GM12878 (cell line): ENCODE data around the gene IL1RL2. TPM values are rescaled to one million over a fixed set of nuclear protein-coding genes. Genes with fewer than 3 reads are reported as not detected.

Experiments
- ATAC-seq: fragments of 200-7000 bp; cut with Tn5 transposase; 3 replicates; pipeline ENCODE4 v1.9.1; 2020; ENCODE audit warnings: mild to moderate bottlenecking, moderate library complexity
- BruUV-seq: library from RNA; stranded (reverse); fragments of 400-500 nt; replicated peaks from 2 replicates; lab custom pipeline; 2021; lab: Mats Ljungman, UMichigan
- CTCF ChIA-PET: fragments of 300-600 bp; sonication (Branson Sonifier 250); formaldehyde crosslinking; extraction: SDS; loops from one replicate; lab custom pipeline; 2021; ENCODE audit warnings: inconsistent platforms; lab: Yijun Ruan, JAX
- POLR2A ChIA-PET: fragments of 350-600 bp; formaldehyde crosslinking; extraction: SDS; loops from one replicate; lab custom pipeline; 2021; ENCODE audit warnings: inconsistent platforms; lab: Charles Lee
- RAD21 ChIA-PET: fragments of 300-600 bp; sonication (Branson Sonifier 250); formaldehyde crosslinking; loops from one replicate; lab custom pipeline; 2023; ENCODE audit warnings: antibody characterized with exemption; ENCODE audit not compliant: unreplicated experiment; lab: Charles Lee
- SMC1A ChIA-PET: fragments of 300-600 bp; sonication (Branson Sonifier 250); formaldehyde crosslinking; loops from one replicate; lab custom pipeline; 2023; ENCODE audit not compliant: unreplicated experiment, uncharacterized antibody; lab: Charles Lee
- DNase-seq: peaks from one replicate; pipeline ENCODE4 v3.0.0-alpha.2; 2011; ENCODE audit warnings: low read depth, low spot score
- FAIRE-seq: peaks from 3 replicates; lab custom pipeline; 2011; peaks lifted over from hg19 to GRCh38; lab: Jason Lieb, UNC
- H2AFZ ChIP-seq: 2 replicates; pipeline ENCODE4 v1.6.0; 2011; ENCODE audit warnings: low read depth, low read length, control low read depth; ENCODE audit not compliant: control insufficient read depth
- H3K27ac ChIP-seq: 2 replicates; pipeline ENCODE4 v1.5.1; 2011; ENCODE audit warnings: control low read depth; ENCODE audit not compliant: control insufficient read depth, insufficient read depth
- H3K27me3 ChIP-seq, 2 experiments: replicated peaks in 1 of 2; 2 replicates each; pipeline versions ENCODE4 v1.6.0 to v1.6.1; 2011; ENCODE audit warnings: low read length in 1 of 2; ENCODE audit not compliant: control insufficient read depth in 2 of 2, insufficient read depth in 2 of 2
- H3K36me3 ChIP-seq, 2 experiments: 2 replicates each; pipeline ENCODE4 v1.5.1; 2011; ENCODE audit warnings: low read length in 1 of 2; ENCODE audit not compliant: control insufficient read depth in 2 of 2, insufficient read depth in 2 of 2
- H3K4me1 ChIP-seq: 2 replicates; pipeline ENCODE4 v1.6.1; 2011; ENCODE audit warnings: mild to moderate bottlenecking, low read length, moderate library complexity, mixed read lengths; ENCODE audit not compliant: control insufficient read depth, insufficient read depth
- H3K4me2 ChIP-seq: 2 replicates; pipeline ENCODE4 v1.6.0; 2011; ENCODE audit warnings: control low read depth; ENCODE audit not compliant: control insufficient read depth, insufficient read depth
- H3K4me3 ChIP-seq: fragments of 200-600 bp; sonication (generic); 2 replicates; pipeline ENCODE4 v1.5.1; 2016
- H3K79me2 ChIP-seq: 2 replicates; pipeline ENCODE4 v1.6.0; 2011; ENCODE audit warnings: low read length; ENCODE audit not compliant: control insufficient read depth, insufficient read depth
- H3K9ac ChIP-seq: 2 replicates; pipeline ENCODE4 v1.8.0; 2011; ENCODE audit warnings: low read length, control low read depth, mixed read lengths; ENCODE audit not compliant: control insufficient read depth, insufficient read depth
- H3K9me3 ChIP-seq: replicated peaks from 3 replicates; pipeline ENCODE4 v1.5.1; 2011; ENCODE audit warnings: mild to moderate bottlenecking, low read length; ENCODE audit not compliant: control insufficient read depth, insufficient read depth
- H4K20me1 ChIP-seq: 2 replicates; pipeline ENCODE4 v1.6.0; 2011; ENCODE audit not compliant: control insufficient read depth, insufficient read depth
- BCLAF1 ChIP-seq: fragments of 450-650 bp; IDR thresholded peaks from 2 replicates; pipeline ENCODE4 v1.6.1; 2017; ENCODE audit warnings: antibody characterized with exemption, mild to moderate bottlenecking, moderate library complexity
- GATAD2B ChIP-seq: fragments of 450-650 bp; conservative IDR thresholded peaks from 2 replicates; pipeline ENCODE4 v1.6.1; 2017; ENCODE audit warnings: low read depth, mild to moderate bottlenecking, moderate library complexity
- SIN3A ChIP-seq: IDR thresholded peaks from 2 replicates; pipeline ENCODE4 v1.6.1; 2012; ENCODE audit warnings: low read depth, low read length, improper control_type of control experiment
- ZNF384 ChIP-seq: IDR thresholded peaks from 2 replicates; pipeline ENCODE4 v1.6.1; 2012; ENCODE audit warnings: low read depth, mild to moderate bottlenecking, low read length, improper control_type of control experiment, borderline replicate concordance
- WGBS: methylation state at CpG from one replicate; pipeline ENCODE4 v1.1.6; 2016; ENCODE audit warnings: low lambda C conversion rate; ENCODE audit not compliant: insufficient replicate concordance, insufficient coverage; ENCODE audit errors: missing lambda C conversion rate; 5-methylcytosine and 5-hydroxymethylcytosine counted together
- in situ Hi-C: fragments of 300-500 bp; cut with MboI; formaldehyde crosslinking; loops from 9 replicates; pipeline ENCODE4 v1.14.3; 2018; ENCODE audit warnings: mixed read lengths
- intact Hi-C: fragments of 100-400 bp; cut with micrococcal nuclease; formaldehyde crosslinking; loops from one replicate; pipeline ENCODE4 v1.14.2; 2022; ENCODE audit not compliant: unreplicated experiment
- polyA plus RNA-seq, 11 experiments: library from polyadenylated mRNA; depleted of rRNA in 4 of 11; unstranded in 6 of 11; stranded (reverse) in 5 of 11; fragments of >200 nt; fragmentation: Nextera tagmentation in 4 of 11; fragmentation: Illumina TruSeq in 1 of 11; extraction: Ambion mirVana in 4 of 11; extraction: Trizol in 1 of 11; gene quantifications; 1 replicate in 1 of 11; 2 replicates in 10 of 11; pipeline versions ENCODE4 v1.2.1 to v1.2.3, GENCODE V29; 2011 to 2016; ENCODE audit warnings: inconsistent platforms in 2 of 11, missing spikeins in 2 of 11, low read depth in 1 of 11
- total RNA-seq, 4 experiments: library from RNA; depleted of rRNA in 3 of 4; stranded (reverse); fragments of >200 nt in 3 of 4; fragmentation: Illumina TruSeq in 1 of 4; extraction: Trizol in 1 of 4; gene quantifications; 2 replicates each; pipeline versions ENCODE4 v1.2.1 to v1.2.3, GENCODE V29; 2013 to 2021

The IL1RL2 gene
- total and polyA plus RNA-seq, 10 of the 15 experiments (the other 5 are each of a cell fraction or from before 2014, with no cell fraction given) = not detected

- POLR2A ChIA-PET = no interaction called here
- intact Hi-C loops = no loop called here
- WGBS = 27% methylated on average over 1 of the region's 1 CpG
Observed at GRCh38 chr2:102184568-102184967, 2.3 kb upstream of the IL1RL2 start.

More at GRCh38 chr2:102184568-102184967, 2.3 kb upstream of the IL1RL2 start:
- in situ Hi-C loops = no loop called here
- H2AFZ ChIP-seq = no peak overlapping the region
- H3K27me3 ChIP-seq = no peaks in the 10 kb centered on the region; a peak in 2 of 4 replicates
- DNase-seq (no peak), ATAC-seq (no peak), FAIRE-seq (no peak)
- H3K9me3 ChIP-seq = no peaks in the 10 kb centered on the region; the same call in 2 of the 3 replicates
- BruUV-seq = no TSS peak
- H3K4me3 ChIP-seq = no peak overlapping the region
- no peak overlapping the region for H3K4me2 ChIP-seq
- SMC1A ChIA-PET = interaction anchor here (0.9 to 1.6 kb wide), 4 partner anchors 21 to 98 kb away, joined by 3 read pairs; no protein-coding TSS in a partner anchor
- H3K27ac ChIP-seq = no peak overlapping the region
- no peaks in the 10 kb centered on the region for H3K4me1 ChIP-seq
- RAD21 ChIA-PET = no interaction called here
- CTCF ChIA-PET = interaction anchor here (0.7 to 2.2 kb wide), 6 partner anchors 10 to 56 kb away, joined by 3 to 9 read pairs (median 4); no protein-coding TSS in a partner anchor
- H3K36me3 ChIP-seq = no peaks in the 10 kb centered on the region
- H3K9ac ChIP-seq = no peak overlapping the region
- no peaks in the 10 kb centered on the region for H4K20me1 ChIP-seq
- no peaks in the 10 kb centered on the region for H3K79me2 ChIP-seq
- TF ChIP-seq BCLAF1 (no peak), GATAD2B (no peak), SIN3A (no peak), ZNF384 (no peak)
